HepG2 (cell line): ENCODE measurements around the gene PRKN. TPM values are rescaled to one million over a fixed set of nuclear protein-coding genes. Genes with fewer than 3 reads are reported as not detected.

Source experiments
- ATRX ChIP-seq: sonication (generic); formaldehyde crosslinking; IDR thresholded peaks from 2 replicates; pipeline ENCODE4 v1.4.0; 2020; ENCODE audit warnings: missing genetic modification reagents, borderline replicate concordance
- CREM ChIP-seq, 2 experiments: sonication (generic) in 1 of 2; formaldehyde crosslinking in 1 of 2; IDR thresholded peaks; 2 replicates each; pipeline versions ENCODE4 v1.4.0 to v1.6.1; 2016 to 2020; ENCODE audit warnings: antibody characterized with exemption in 1 of 2, mild to moderate bottlenecking in 1 of 2, missing genetic modification reagents in 1 of 2
- EED ChIP-seq: sonication (generic); formaldehyde crosslinking; IDR thresholded peaks from 2 replicates; pipeline ENCODE4 v1.5.0; 2020; ENCODE audit warnings: mild to moderate bottlenecking, missing genetic modification reagents
- EHMT2 ChIP-seq: fragments of 200-600 bp; sonication (generic); IDR thresholded peaks from 2 replicates; pipeline ENCODE4 v1.7.0; 2017; ENCODE audit warnings: antibody characterized with exemption, low read depth, low read length, borderline replicate concordance
- FOSL1 ChIP-seq: sonication (generic); formaldehyde crosslinking; IDR thresholded peaks from 2 replicates; pipeline ENCODE4 v1.9.0; 2021; ENCODE audit warnings: missing genetic modification reagents, borderline replicate concordance
- HDAC2 ChIP-seq: sonication (generic); formaldehyde crosslinking; IDR thresholded peaks from 2 replicates; pipeline ENCODE4 v1.4.0; 2020; ENCODE audit warnings: missing genetic modification reagents
- HHEX ChIP-seq: IDR thresholded peaks from 2 replicates; pipeline ENCODE4 v1.6.1; 2016; ENCODE audit warnings: control low read depth
- JUNB ChIP-seq: sonication (generic); formaldehyde crosslinking; IDR thresholded peaks from 2 replicates; pipeline ENCODE4 v1.8.0; 2022; ENCODE audit warnings: missing genetic modification reagents, mild to moderate bottlenecking, borderline replicate concordance
- MAFG ChIP-seq: sonication (generic); formaldehyde crosslinking; IDR thresholded peaks from 2 replicates; pipeline ENCODE4 v1.5.1; 2020; ENCODE audit warnings: mild to moderate bottlenecking, missing genetic modification reagents
- MIXL1 ChIP-seq: IDR thresholded peaks from 2 replicates; pipeline ENCODE4 v1.6.1; 2016
- NFATC3 ChIP-seq: sonication (generic); formaldehyde crosslinking; IDR thresholded peaks from 2 replicates; pipeline ENCODE4 v1.5.1; 2020; ENCODE audit warnings: mild to moderate bottlenecking, missing genetic modification reagents
- PCBP2 ChIP-seq: fragments of 200-400 bp; formaldehyde crosslinking; optimal IDR thresholded peaks from 2 replicates; pipeline ENCODE3; 2018; ENCODE audit warnings: low read length, low read depth; ENCODE audit not compliant: poor library complexity, severe bottlenecking
- RBAK ChIP-seq: sonication (generic); formaldehyde crosslinking; IDR thresholded peaks from 2 replicates; pipeline ENCODE4 v1.5.1; 2020; ENCODE audit warnings: mild to moderate bottlenecking, missing genetic modification reagents
- SALL1 ChIP-seq: sonication (generic); formaldehyde crosslinking; IDR thresholded peaks from 2 replicates; pipeline ENCODE4 v1.8.0; 2022; ENCODE audit warnings: mild to moderate bottlenecking, missing genetic modification reagents
- SNAPC2 ChIP-seq: sonication (generic); formaldehyde crosslinking; IDR thresholded peaks from 2 replicates; pipeline ENCODE4 v1.8.1; 2022; ENCODE audit warnings: mild to moderate bottlenecking, missing genetic modification reagents
- SOX6 ChIP-seq, 2 experiments: fragments of 450-650 bp in 1 of 2; sonication (generic) in 1 of 2; formaldehyde crosslinking in 1 of 2; IDR thresholded peaks; 2 replicates each; pipeline versions ENCODE4 v1.4.0 to v1.6.1; 2017 to 2020; ENCODE audit warnings: antibody characterized with exemption in 1 of 2, mild to moderate bottlenecking in 1 of 2, missing genetic modification reagents in 1 of 2
- SSRP1 ChIP-seq: IDR thresholded peaks from 2 replicates; pipeline ENCODE4 v1.6.1; 2016; ENCODE audit warnings: control low read depth
- SYNCRIP ChIP-seq: fragments of 200-400 bp; formaldehyde crosslinking; IDR thresholded peaks from 2 replicates; pipeline ENCODE4 v1.6.1; 2018; ENCODE audit warnings: mild to moderate bottlenecking, low read depth, low read length; ENCODE audit not compliant: insufficient read depth
- TGIF2 ChIP-seq: IDR thresholded peaks from 2 replicates; pipeline ENCODE4 v1.6.1; 2016; ENCODE audit warnings: control low read depth, missing compliant biosample characterization
- ZBTB21 ChIP-seq: sonication (generic); formaldehyde crosslinking; IDR thresholded peaks from 2 replicates; pipeline ENCODE4 v1.4.0; 2020; ENCODE audit warnings: missing genetic modification reagents
- ZBTB7A ChIP-seq: sonication (generic); formaldehyde crosslinking; IDR thresholded peaks from 2 replicates; pipeline ENCODE4 v1.8.0; 2022; ENCODE audit warnings: mild to moderate bottlenecking, missing genetic modification reagents
- ZFX ChIP-seq: sonication (generic); formaldehyde crosslinking; IDR thresholded peaks from 2 replicates; pipeline ENCODE4 v1.4.0; 2020; ENCODE audit warnings: mild to moderate bottlenecking, low read depth, missing genetic modification reagents, moderate library complexity
- ZNF10 ChIP-seq: sonication (generic); formaldehyde crosslinking; IDR thresholded peaks from 2 replicates; pipeline ENCODE4 v1.4.0; 2020; ENCODE audit warnings: mild to moderate bottlenecking, low read depth, missing genetic modification reagents, borderline replicate concordance
- ZNF329 ChIP-seq: sonication (generic); formaldehyde crosslinking; IDR thresholded peaks from 2 replicates; pipeline ENCODE4 v1.9.0; 2021; ENCODE audit warnings: low read depth, mild to moderate bottlenecking, missing genetic modification reagents
- ZNF333 ChIP-seq: sonication (generic); formaldehyde crosslinking; IDR thresholded peaks from 2 replicates; pipeline ENCODE4 v1.4.0; 2020; ENCODE audit warnings: mild to moderate bottlenecking, missing genetic modification reagents, borderline replicate concordance
- ZNF354B ChIP-seq: sonication (generic); formaldehyde crosslinking; IDR thresholded peaks from 2 replicates; pipeline ENCODE4 v1.8.0; 2022; ENCODE audit warnings: mild to moderate bottlenecking, missing genetic modification reagents
- ZNF780A ChIP-seq: sonication (generic); formaldehyde crosslinking; IDR thresholded peaks from 2 replicates; pipeline ENCODE4 v1.8.0; 2022; ENCODE audit warnings: mild to moderate bottlenecking, missing genetic modification reagents, moderate library complexity
- polyA plus RNA-seq, 8 experiments: library from polyadenylated mRNA; depleted of rRNA in 3 of 8; stranded (reverse) in 7 of 8; unstranded in 1 of 8; fragments of >200 nt; fragmentation: Illumina TruSeq in 4 of 8; extraction: Trizol in 4 of 8; gene quantifications; 2 replicates each; pipeline versions ENCODE4 v1.2.1 to v1.2.3, GENCODE V29; 2011 to 2016; ENCODE audit warnings: low read depth in 4 of 8, missing spikeins in 1 of 8, mixed read lengths in 1 of 8; ENCODE audit not compliant: insufficient read depth in 1 of 8
- total RNA-seq, 5 experiments: library from RNA; depleted of rRNA; stranded (reverse); fragments of >200 nt; fragmentation: Illumina TruSeq; extraction: Trizol; gene quantifications; 2 replicates each; pipeline ENCODE4 v1.2.3, GENCODE V29; 2016; ENCODE audit warnings: low read depth in 1 of 5
- TF ChIP-seq, protein P1 (sequence below): sonication (generic); formaldehyde crosslinking; IDR thresholded peaks from 2 replicates; pipeline ENCODE4 v1.4.0; 2020; ENCODE audit warnings: missing genetic modification reagents; ENCODE audit errors: not compliant biosample characterization
- TF ChIP-seq, protein P2 (sequence below): sonication (generic); formaldehyde crosslinking; IDR thresholded peaks from 2 replicates; pipeline ENCODE4 v1.8.0; 2022; ENCODE audit warnings: mild to moderate bottlenecking, missing genetic modification reagents; ENCODE audit not compliant: insufficient replicate concordance
- TF ChIP-seq, protein P3 (sequence below): fragments of 450-650 bp; IDR thresholded peaks from 2 replicates; pipeline ENCODE4 v1.6.1; 2017

Gene PRKN
- total and polyA plus RNA-seq, 2 of the 13 experiments (the other 11 are each of a cell fraction or from before 2014, with no cell fraction given) = 0.31 to 0.44 TPM

DNA sequence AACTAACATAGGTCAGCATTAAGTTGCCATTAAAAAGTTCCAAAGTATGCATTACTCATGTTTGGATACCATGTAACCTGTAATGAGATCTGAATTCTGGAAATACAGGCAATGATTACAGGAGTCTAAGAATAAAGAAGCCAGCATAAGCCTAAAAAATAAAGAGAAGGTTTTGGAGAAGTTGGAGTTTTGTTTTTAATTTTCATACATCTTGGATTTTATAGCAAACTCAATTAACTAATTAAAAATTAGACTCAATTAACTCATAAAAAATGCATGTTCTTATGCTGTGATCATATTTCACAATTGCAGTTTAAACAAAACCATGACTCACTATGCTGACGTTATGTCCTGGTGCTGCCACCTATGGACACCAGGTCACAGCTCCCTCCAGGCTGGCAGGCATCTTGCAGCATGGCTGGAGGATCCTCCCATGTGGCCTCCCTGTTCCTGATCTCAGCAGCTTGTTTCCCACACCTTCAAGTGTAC is 804.9 kb downstream of the PRKN start (continued):
- peak; percentile 59; the same call in 1 of the 2 replicates for TF ChIP-seq MIXL1
- no peak for TF ChIP-seq TGIF2
- TF ChIP-seq SALL1 (CRISPR knock-in tag) = peak; percentile 73
- TF ChIP-seq ZNF354B (CRISPR knock-in tag) = no peak
- TF ChIP-seq ZNF329 (CRISPR knock-in tag) = no peak
- TF ChIP-seq, protein P1, sequence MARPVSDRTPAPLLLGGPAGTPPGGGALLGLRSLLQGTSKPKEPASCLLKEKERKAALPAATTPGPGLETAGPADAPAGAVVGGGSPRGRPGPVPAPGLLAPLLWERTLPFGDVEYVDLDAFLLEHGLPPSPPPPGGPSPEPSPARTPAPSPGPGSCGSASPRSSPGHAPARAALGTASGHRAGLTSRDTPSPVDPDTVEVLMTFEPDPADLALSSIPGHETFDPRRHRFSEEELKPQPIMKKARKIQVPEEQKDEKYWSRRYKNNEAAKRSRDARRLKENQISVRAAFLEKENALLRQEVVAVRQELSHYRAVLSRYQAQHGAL = no peak
- TF ChIP-seq ATRX (CRISPR knock-in tag) = no peak
- TF ChIP-seq NFATC3 (CRISPR knock-in tag) = no peak
- no peak for TF ChIP-seq EHMT2
- TF ChIP-seq FOSL1 (CRISPR knock-in tag) = peak; percentile 89
- no peak for TF ChIP-seq ZNF10 (CRISPR knock-in tag)
- no peak for TF ChIP-seq EED
- TF ChIP-seq, protein P2, sequence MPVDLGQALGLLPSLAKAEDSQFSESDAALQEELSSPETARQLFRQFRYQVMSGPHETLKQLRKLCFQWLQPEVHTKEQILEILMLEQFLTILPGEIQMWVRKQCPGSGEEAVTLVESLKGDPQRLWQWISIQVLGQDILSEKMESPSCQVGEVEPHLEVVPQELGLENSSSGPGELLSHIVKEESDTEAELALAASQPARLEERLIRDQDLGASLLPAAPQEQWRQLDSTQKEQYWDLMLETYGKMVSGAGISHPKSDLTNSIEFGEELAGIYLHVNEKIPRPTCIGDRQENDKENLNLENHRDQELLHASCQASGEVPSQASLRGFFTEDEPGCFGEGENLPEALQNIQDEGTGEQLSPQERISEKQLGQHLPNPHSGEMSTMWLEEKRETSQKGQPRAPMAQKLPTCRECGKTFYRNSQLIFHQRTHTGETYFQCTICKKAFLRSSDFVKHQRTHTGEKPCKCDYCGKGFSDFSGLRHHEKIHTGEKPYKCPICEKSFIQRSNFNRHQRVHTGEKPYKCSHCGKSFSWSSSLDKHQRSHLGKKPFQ = no peak
- TF ChIP-seq ZFX = no peak
- TF ChIP-seq CREM (IDR thresholded peaks at IDR 0.05) = peak; percentile 49; the same call in 1 of the 2 replicates
- TF ChIP-seq CREM (CRISPR knock-in tag; IDR thresholded peaks at IDR 0.05) = no peak
- no peak for TF ChIP-seq SNAPC2
- no peak for TF ChIP-seq SSRP1 (CRISPR knock-in tag)
- TF ChIP-seq ZBTB7A (CRISPR knock-in tag) = no peak
- TF ChIP-seq, protein P3, sequence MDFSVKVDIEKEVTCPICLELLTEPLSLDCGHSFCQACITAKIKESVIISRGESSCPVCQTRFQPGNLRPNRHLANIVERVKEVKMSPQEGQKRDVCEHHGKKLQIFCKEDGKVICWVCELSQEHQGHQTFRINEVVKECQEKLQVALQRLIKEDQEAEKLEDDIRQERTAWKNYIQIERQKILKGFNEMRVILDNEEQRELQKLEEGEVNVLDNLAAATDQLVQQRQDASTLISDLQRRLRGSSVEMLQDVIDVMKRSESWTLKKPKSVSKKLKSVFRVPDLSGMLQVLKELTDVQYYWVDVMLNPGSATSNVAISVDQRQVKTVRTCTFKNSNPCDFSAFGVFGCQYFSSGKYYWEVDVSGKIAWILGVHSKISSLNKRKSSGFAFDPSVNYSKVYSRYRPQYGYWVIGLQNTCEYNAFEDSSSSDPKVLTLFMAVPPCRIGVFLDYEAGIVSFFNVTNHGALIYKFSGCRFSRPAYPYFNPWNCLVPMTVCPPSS = no peak
- TF ChIP-seq ZNF333 = no peak
- no peak for TF ChIP-seq HDAC2
- TF ChIP-seq ZBTB21 (CRISPR knock-in tag) = 0 out of 2 replicates have a peak, but pooled peaks have one; percentile 55
- TF ChIP-seq RBAK = no peak
- TF ChIP-seq MAFG (CRISPR knock-in tag) = no peak
- no peak for TF ChIP-seq SOX6 (IDR thresholded peaks at IDR 0.05)
- TF ChIP-seq SOX6 (CRISPR knock-in tag; IDR thresholded peaks at IDR 0.05) = no peak
- no peak for TF ChIP-seq SYNCRIP
- peak; percentile 74; the same call in 1 of the 2 replicates for TF ChIP-seq JUNB
- TF ChIP-seq PCBP2 = no peak
- TF ChIP-seq ZNF780A = peak; percentile 79; the same call in 1 of the 2 replicates
- TF ChIP-seq HHEX (CRISPR knock-in tag) = no peak
